IPS-18c (cell line): ENCODE results near the gene GRK6.

Experiments
- H3K4me3 ChIP-seq: 2 replicates; pipeline ENCODE4 v1.7.0; 2013; ENCODE audit warnings: low read depth, mild to moderate bottlenecking, low read length, moderate library complexity; ENCODE audit not compliant: insufficient read depth
- H3K9me3 ChIP-seq: one replicate; pipeline ENCODE4 v1.6.1; 2013; ENCODE audit warnings: mild to moderate bottlenecking, low read length, moderate library complexity; ENCODE audit not compliant: control insufficient read depth, insufficient read depth

Gene GRK6

GRCh38 chr5:177444106-177445051 lies 17.9 kb downstream of the GRK6 start:
- Histone ChIP-seq H3K4me3 (no peak overlapping the region), H3K9me3 (no peaks in the 10 kb centered on the region)

GRCh38 chr5:177445052-177445916 lies 18.8 kb downstream of the GRK6 start:
- H3K4me3 ChIP-seq: no peak overlapping the region; the same call in 1 of the 2 replicates
- H3K9me3 ChIP-seq: no peaks in the 10 kb centered on the region

GRCh38 chr5:177445917-177446199 lies 19.4 kb downstream of the GRK6 start:
- peaks cover 4% of the 10 kb centered on the region for H3K9me3 ChIP-seq
- H3K4me3 ChIP-seq: peak overlapping the region; percentile 72

DNA sequence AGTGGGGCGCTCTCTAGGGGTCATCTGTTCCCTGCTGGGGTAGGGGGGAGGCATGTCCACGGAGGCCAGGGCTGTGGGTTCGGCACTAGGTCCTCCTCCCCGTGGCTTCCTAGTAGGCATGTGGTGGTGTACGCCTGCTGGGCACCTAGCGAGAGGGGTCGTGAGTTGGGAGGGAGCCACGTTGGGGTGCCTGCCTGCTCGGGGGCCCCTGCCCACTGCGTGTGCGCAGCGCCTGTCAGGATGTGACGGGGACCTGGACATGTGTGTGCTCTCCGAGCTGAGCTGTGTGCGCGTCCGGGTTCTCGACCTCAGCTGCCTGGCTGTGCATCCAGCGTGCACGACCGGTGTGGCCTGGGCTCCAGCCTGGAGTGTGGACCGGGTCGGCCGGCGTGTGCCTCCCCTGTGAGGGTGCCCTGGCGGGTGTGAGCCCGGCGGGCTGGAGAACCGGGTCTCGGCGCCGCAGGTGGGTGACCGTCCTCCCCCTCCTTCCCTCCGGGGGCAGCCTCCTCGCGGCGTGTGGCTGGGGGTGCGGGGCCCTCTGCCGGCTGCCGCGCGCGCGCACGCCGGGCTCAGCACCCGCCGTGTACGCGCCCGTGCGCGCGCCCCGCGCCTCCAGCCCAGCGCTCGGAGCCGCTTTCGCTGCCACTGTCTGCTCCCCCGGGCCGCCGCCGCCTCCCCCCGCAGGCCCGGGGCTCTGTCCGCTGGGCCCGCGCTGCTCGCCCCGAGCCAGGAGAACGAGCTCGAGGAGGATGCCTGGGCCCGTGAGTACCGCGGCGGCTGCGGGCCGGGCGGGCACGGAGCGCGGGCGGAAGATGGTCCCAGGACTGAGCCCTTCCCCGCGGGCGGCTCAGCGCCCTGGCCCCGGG lies 20.0 kb downstream of the GRK6 start, which contains the start of gene PRR7:
Gene PRR7 (plus strand): TSS at position 615 of the 866 bp plus-strand sequence. CDS start 8,254 bp downstream, outside the sequence.
- Histone ChIP-seq H3K4me3 (peak within 1 kb of the TSS; percentile 72), H3K9me3 (peaks cover 4% of the 10 kb centered on the region)

GRCh38 chr5:177447066-177447610 lies 20.7 kb downstream of the GRK6 start:
- peak overlapping the region; percentile 72 for H3K4me3 ChIP-seq
- peaks cover 4% of the 10 kb centered on the region for H3K9me3 ChIP-seq

- H3K4me3 ChIP-seq: peak overlapping the region; percentile 47
- H3K9me3 ChIP-seq: peaks cover 4% of the 10 kb centered on the region
Measured at GRCh38 chr5:177447611-177448243, 21.3 kb downstream of the GRK6 start.

- H3K4me3 ChIP-seq: peak overlapping the region; percentile 47
- H3K9me3 ChIP-seq: peaks cover 4% of the 10 kb centered on the region
Measured at GRCh38 chr5:177448244-177448950, 21.9 kb downstream of the GRK6 start.

GRCh38 chr5:177449140-177450061 lies 22.9 kb downstream of the GRK6 start:
- no peak overlapping the region for H3K4me3 ChIP-seq
- H3K9me3 ChIP-seq: peaks cover 4% of the 10 kb centered on the region

DNA sequence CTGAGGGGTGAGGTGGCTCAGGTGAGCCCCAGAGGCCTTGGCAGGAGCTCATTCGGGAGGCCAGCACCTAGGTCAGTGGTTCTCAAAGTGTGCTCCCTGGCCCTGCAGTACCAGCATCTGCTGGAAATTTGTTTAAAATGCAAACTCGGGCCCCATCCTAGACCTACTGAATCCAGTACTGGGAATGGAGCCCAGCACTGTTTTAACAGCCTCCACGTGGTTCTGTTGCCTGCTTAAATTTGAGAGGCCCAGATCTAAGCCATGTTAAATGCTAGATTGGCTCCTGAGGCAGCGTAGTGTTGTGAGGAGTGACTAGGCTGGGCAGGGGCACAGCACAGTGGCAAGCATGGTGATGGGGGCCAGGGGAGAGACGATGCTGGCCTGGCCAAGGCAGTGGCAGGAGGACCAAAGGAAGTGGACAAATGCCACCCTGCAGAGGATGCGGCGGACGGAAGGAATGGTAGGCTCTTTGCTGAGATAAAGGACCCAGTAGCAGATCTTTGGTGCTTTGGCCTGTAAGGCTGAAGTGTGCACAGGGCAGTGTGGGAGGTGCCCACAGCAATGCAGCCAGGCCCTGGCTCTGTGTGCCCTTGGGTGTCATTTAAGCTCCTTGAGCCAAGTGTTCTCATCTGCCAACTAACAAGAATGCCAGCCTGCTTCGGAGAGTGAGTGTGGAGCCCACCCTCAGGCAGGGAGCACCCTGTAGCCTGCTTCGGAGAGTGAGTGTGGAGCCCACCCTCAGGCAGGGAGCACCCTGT lies 24.4 kb downstream of the GRK6 start:
- H3K9me3 ChIP-seq: peaks cover 4% of the 10 kb centered on the region
- no peak overlapping the region for H3K4me3 ChIP-seq

DNA sequence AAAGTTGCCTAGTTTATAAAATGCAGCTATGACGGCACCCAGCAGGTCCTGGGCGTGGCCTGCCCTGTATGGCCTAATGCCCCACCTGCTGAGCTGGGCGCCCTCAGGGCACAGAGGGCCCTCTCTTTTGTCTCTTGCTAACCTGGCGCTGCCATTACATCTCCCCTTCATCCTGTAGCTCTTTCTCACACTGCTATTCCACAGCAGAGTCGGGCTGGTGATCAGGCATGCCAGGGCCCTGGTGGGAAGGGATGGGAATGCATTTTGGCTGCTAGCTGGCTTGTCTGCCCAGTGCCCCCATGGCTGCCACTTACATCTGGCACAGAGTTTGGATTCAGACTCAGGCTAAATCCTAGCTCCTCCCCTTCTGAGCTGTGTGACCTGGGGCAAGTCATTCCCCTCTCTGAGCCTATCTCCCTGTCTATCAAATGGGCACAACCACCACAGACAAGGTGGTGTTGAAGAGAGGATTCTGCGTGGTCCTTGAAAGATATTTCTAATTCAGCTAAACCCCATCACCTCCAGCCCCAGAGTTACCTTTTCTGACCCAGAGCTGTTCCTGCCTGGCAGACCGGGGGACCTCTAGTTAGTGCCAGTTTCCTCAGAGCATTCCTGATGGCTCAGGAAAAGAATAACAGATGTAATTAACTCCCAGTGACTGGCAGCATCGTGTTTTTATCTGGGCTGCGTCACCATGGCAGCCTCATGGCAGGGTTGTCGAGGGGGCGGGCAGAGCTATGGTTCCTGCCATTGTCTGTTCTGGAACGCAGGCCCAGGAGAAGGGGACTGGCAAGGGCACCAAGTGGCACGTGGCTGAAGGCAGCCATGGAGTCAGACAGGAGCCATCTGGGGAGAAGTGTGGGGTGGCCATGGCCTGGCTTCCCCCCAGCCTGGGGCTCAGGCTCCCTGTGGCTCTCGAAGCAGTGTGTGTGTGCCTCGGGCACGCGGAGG lies 26.5 kb downstream of the GRK6 start:
- H3K4me3 ChIP-seq: no peak overlapping the region
- H3K9me3 ChIP-seq: peaks cover 4% of the 10 kb centered on the region

DNA sequence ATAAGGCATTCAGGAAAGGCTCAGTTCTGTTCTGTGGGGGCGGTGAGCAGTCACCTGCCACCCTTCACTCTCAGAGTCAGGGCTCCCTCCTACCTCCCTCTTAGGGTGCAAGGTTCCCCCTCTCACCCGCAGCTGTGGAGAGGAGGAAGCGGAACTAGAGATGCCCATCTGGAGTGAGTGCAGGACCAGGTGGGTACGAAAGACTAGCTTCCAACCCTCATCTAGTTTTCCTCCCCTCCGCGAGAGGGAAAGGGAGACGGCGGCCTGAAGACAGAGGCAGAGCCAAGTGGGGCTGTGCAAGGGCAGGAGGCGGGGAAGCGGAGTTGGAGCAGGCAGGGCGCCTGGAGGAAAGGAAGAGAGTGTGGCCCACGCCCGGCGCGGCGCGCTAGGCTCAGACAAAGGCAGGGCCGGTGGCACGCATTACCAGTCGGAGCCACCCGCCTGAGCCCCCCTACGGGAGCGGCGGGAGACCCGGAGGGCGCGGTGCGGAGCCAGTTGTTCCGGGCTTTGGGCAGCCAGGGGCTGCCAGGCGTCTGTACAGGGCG lies 27.4 kb downstream of the GRK6 start:
- peak overlapping the region; percentile 76 for H3K4me3 ChIP-seq
- peaks cover 4% of the 10 kb centered on the region for H3K9me3 ChIP-seq

- Histone ChIP-seq H3K9me3 (peaks cover 4% of the 10 kb centered on the region), H3K4me3 (peak overlapping the region; percentile 76)
Measured at GRCh38 chr5:177454397-177455035, 28.0 kb downstream of the GRK6 start.
